ENCODE measurements around the gene DNAH6. TPM values are rescaled to one million over a fixed set of nuclear protein-coding genes. Genes with fewer than 3 reads are reported as not detected.
A peak's percentile ranks its signal among the peaks of the same experiment; 100 is the strongest.
"Not testable (repeated sequence)": the region's sequence is repeated elsewhere in the genome, so short reads cannot be mapped to it uniquely, and the experiment has no call there.

Gene DNAH6
- total RNA-seq, 1 donor from 2014 or later: 0.05 TPM

- DNase-seq (ENCODE audit: missing footprints) (no peak), ATAC-seq (no peak)
- intact Hi-C loops (cut with DNase I): no loop called here
Measured at GRCh38 chr2:84844141-84844540, 327.8 kb downstream of the DNAH6 start.

- ATAC-seq (peak; percentile 28), DNase-seq (ENCODE audit: missing footprints) (no peak)
- intact Hi-C loops (cut with DNase I): no loop called here
Measured at GRCh38 chr2:84846041-84846663, 329.9 kb downstream of the DNAH6 start.

GRCh38 chr2:84846741-84847142 is 330.4 kb downstream of the DNAH6 start:
- no peak for ATAC-seq
- no peak for DNase-seq (ENCODE audit: missing footprints)
- intact Hi-C loops (cut with DNase I): no loop called here

- no peak for DNase-seq (ENCODE audit: missing footprints)
- intact Hi-C loops (cut with DNase I): no loop called here
- no peak for ATAC-seq
Measured at GRCh38 chr2:84847326-84848050, 331.2 kb downstream of the DNAH6 start.

GRCh38 chr2:84849271-84849952 is 333.1 kb downstream of the DNAH6 start:
- intact Hi-C loops (cut with DNase I): no loop called here
- DNase-seq (ENCODE audit: missing footprints) (no peak), ATAC-seq (no peak)

GRCh38 chr2:84850471-84850870 is 334.2 kb downstream of the DNAH6 start:
- ATAC-seq (no peak), DNase-seq (ENCODE audit: missing footprints) (no peak)
- intact Hi-C loops (cut with DNase I): no loop called here

GRCh38 chr2:84851876-84852275 is 335.6 kb downstream of the DNAH6 start:
- intact Hi-C loops (cut with DNase I): no loop called here
- ATAC-seq: no peak
- DNase-seq (ENCODE audit: missing footprints): no peak

GRCh38 chr2:84854850-84855249 is 338.6 kb downstream of the DNAH6 start:
- intact Hi-C loops (cut with DNase I): no loop called here
- ATAC-seq (no peak), DNase-seq (ENCODE audit: missing footprints) (no peak)

GRCh38 chr2:84855731-84856130 is 339.4 kb downstream of the DNAH6 start:
- intact Hi-C loops (cut with DNase I): no loop called here
- ATAC-seq (no peak), DNase-seq (ENCODE audit: missing footprints) (no peak)

GRCh38 chr2:84856787-84857186 is 340.5 kb downstream of the DNAH6 start:
- ATAC-seq (no peak), DNase-seq (ENCODE audit: missing footprints) (no peak)
- intact Hi-C loops (cut with DNase I): no loop called here

GRCh38 chr2:84857566-84857965 is 341.3 kb downstream of the DNAH6 start:
- intact Hi-C loops (cut with DNase I): no loop called here
- no peak for ATAC-seq
- no peak for DNase-seq (ENCODE audit: missing footprints)

- no peak for DNase-seq (ENCODE audit: missing footprints)
- intact Hi-C loops (cut with DNase I): no loop called here
Measured at GRCh38 chr2:84858123-84858522, 341.8 kb downstream of the DNAH6 start.

GRCh38 chr2:84858937-84859336 is 342.6 kb downstream of the DNAH6 start:
- ATAC-seq (no peak), DNase-seq (ENCODE audit: missing footprints) (no peak)
- intact Hi-C loops (cut with DNase I): no loop called here

More at GRCh38 chr2:84858123-84858522, 341.8 kb downstream of the DNAH6 start:
- no peak for ATAC-seq

- intact Hi-C loops (cut with DNase I): no loop called here
- no peak for ATAC-seq
- DNase-seq (ENCODE audit: missing footprints): no peak
Measured at GRCh38 chr2:84861539-84861938, 345.2 kb downstream of the DNAH6 start.

GRCh38 chr2:84862006-84862405 is 345.7 kb downstream of the DNAH6 start:
- no peak for ATAC-seq
- DNase-seq (ENCODE audit: missing footprints): no peak
- intact Hi-C loops (cut with DNase I): no loop called here

GRCh38 chr2:84865181-84865783 is 349.0 kb downstream of the DNAH6 start:
- intact Hi-C loops (cut with DNase I): loop anchor here (5.0 kb wide), 1 partner anchor 368 kb away; no protein-coding TSS in a partner anchor
- no peak for ATAC-seq
- DNase-seq (ENCODE audit: missing footprints): no peak

- DNase-seq (ENCODE audit: missing footprints) (no peak), ATAC-seq (no peak)
- intact Hi-C loops (cut with DNase I): loop anchor here (5.0 kb wide), 1 partner anchor 369 kb away; no protein-coding TSS in a partner anchor
Measured at GRCh38 chr2:84866122-84866521, 349.8 kb downstream of the DNAH6 start.

- not testable (repeated sequence) for ATAC-seq; DNase-seq (ENCODE audit: missing footprints)
- intact Hi-C loops (cut with DNase I): loop anchor here (5.0 kb wide), 1 partner anchor 371 kb away; no protein-coding TSS in a partner anchor
Measured at GRCh38 chr2:84868327-84868726, 352.0 kb downstream of the DNAH6 start.

Data from Right ventricle myocardium inferior (tissue), 1 donor.